Activated T-helper 1 cell treated with anti-CD3 and anti-CD28 coated beads, Interleukin-2, amount 50 U/mL, for 16 hours (primary cell): Measurements from ENCODE around the gene RGS3.

Experiments
- DNase-seq, 2 donors: peaks; one replicate each; pipeline ENCODE4 v3.0.0-alpha.2; 2020; ENCODE audit warnings: low read depth in 1 of 2, low spot score in 1 of 2

The RGS3 gene

GRCh38 chr9:113511047-113511521 lies 47.6 kb downstream of the RGS3 start:
- DNase-seq: no peak

- DNase-seq: peak; percentile 31 to 59
Observed at GRCh38 chr9:113511856-113512761, 48.6 kb downstream of the RGS3 start.

- DNase-seq: no peak
Observed at GRCh38 chr9:113513111-113513510, 49.6 kb downstream of the RGS3 start.

- no peak for DNase-seq
Observed at GRCh38 chr9:113513536-113513935, 50.0 kb downstream of the RGS3 start.

- DNase-seq: no peak
Observed at GRCh38 chr9:113514061-113514460, 50.5 kb downstream of the RGS3 start.

- no peak for DNase-seq
Observed at GRCh38 chr9:113514748-113515147, 51.2 kb downstream of the RGS3 start.

GRCh38 chr9:113515862-113516261 lies 52.3 kb downstream of the RGS3 start:
- DNase-seq: no peak

- DNase-seq: peak; percentile 33 to 48
Observed at GRCh38 chr9:113516840-113517577, 53.5 kb downstream of the RGS3 start.

GRCh38 chr9:113519426-113520108 lies 56.0 kb downstream of the RGS3 start:
- no peak for DNase-seq

- peak in 1 of 2 donors; percentile 30 for DNase-seq
Observed at GRCh38 chr9:113520109-113520642, 56.6 kb downstream of the RGS3 start.

- DNase-seq: no peak
Observed at GRCh38 chr9:113521693-113522255, 58.2 kb downstream of the RGS3 start.

GRCh38 chr9:113522419-113522818 lies 58.9 kb downstream of the RGS3 start:
- DNase-seq: no peak

GRCh38 chr9:113522858-113523257 lies 59.3 kb downstream of the RGS3 start:
- no peak for DNase-seq

GRCh38 chr9:113523421-113524141 lies 60.1 kb downstream of the RGS3 start:
- peak; percentile 14 to 42 for DNase-seq

- no peak for DNase-seq
Observed at GRCh38 chr9:113524468-113524867, 60.9 kb downstream of the RGS3 start.

GRCh38 chr9:113525205-113525604 lies 61.7 kb downstream of the RGS3 start:
- DNase-seq: no peak

GRCh38 chr9:113525831-113526230 lies 62.3 kb downstream of the RGS3 start:
- DNase-seq: no peak

GRCh38 chr9:113526231-113526746 lies 62.8 kb downstream of the RGS3 start:
- no peak for DNase-seq

- DNase-seq: no peak
Observed at GRCh38 chr9:113526841-113527240, 63.3 kb downstream of the RGS3 start.

- no peak for DNase-seq
Observed at GRCh38 chr9:113528088-113528487, 64.6 kb downstream of the RGS3 start.
